MM.1S (cell line): Measurements from ENCODE around the gene ELOB.

Source experiments
- CTCF ChIP-seq: fragments of 300-600 bp; sonication (generic); IDR thresholded peaks from 2 replicates; pipeline ENCODE4 v1.5.1; 2016; ENCODE audit warnings: antibody characterized with exemption, low read length, mixed read lengths
- EZH2 ChIP-seq: fragments of 300-600 bp; sonication (generic); optimal IDR thresholded peaks from 2 replicates; pipeline ENCODE3; 2017; ENCODE audit warnings: low read depth, mild to moderate bottlenecking, antibody characterized with exemption, low read length, mixed read lengths

GRCh38 chr16:2756288-2757015 is 20.6 kb downstream of the ELOB start:
- TF ChIP-seq CTCF (no peak), EZH2 (no peak)
